SH-SY5Y (cell line): ENCODE data around the gene VWC2L.

Experiments used
- GATA2 ChIP-seq: IDR thresholded peaks from 2 replicates; pipeline ENCODE4 v1.6.1; 2011; ENCODE audit warnings: mild to moderate bottlenecking, low read depth, low read length
- GATA3 ChIP-seq: IDR thresholded peaks from 2 replicates; pipeline ENCODE4 v1.6.1; 2011; ENCODE audit warnings: low read depth, mild to moderate bottlenecking, low read length, moderate library complexity

GRCh38 chr2:214579035-214579434, 168.2 kb downstream of the VWC2L start:
- no peak for TF ChIP-seq GATA3
- TF ChIP-seq GATA2 = no peak
